CD4-positive, alpha-beta T cell (primary cell): Measurements from ENCODE around the gene PKIG. TPM values are rescaled to one million over a fixed set of nuclear protein-coding genes. Genes with fewer than 3 reads are reported as not detected.
A peak's percentile ranks its signal among the peaks of the same experiment; 100 is the strongest.

ENCODE experiments used
- ATAC-seq: fragments of 200-7000 bp; cut with Tn5 transposase; one replicate; pipeline ENCODE4 v1.10.0; 2022; ENCODE audit warnings: mild to moderate bottlenecking; ENCODE audit not compliant: poor library complexity
- CTCF ChIA-PET: fragments of 350-600 bp; sonication (Branson Sonifier 250); formaldehyde crosslinking; loops from one replicate; lab custom pipeline; 2021; ENCODE audit warnings: antibody characterized with exemption, inconsistent platforms; lab: Charles Lee
- POLR2A ChIA-PET: fragments of 350-600 bp; sonication (Branson Sonifier 250); formaldehyde crosslinking; loops from one replicate; lab custom pipeline; 2021; ENCODE audit warnings: antibody characterized with exemption, inconsistent platforms; lab: Charles Lee
- DNase-seq, 14 experiments: peaks; one replicate each; pipeline ENCODE4 v3.0.0-alpha.2; 2013 to 2020; ENCODE audit warnings: mixed read lengths in 2 of 14
- H3K27ac ChIP-seq, 2 donors: one replicate each; pipeline versions ENCODE4 v1.5.1 to v1.7.0; 2013; ENCODE audit warnings: low read length in 2 of 2, low read depth in 1 of 2, mild to moderate bottlenecking in 1 of 2
- H3K27me3 ChIP-seq, 2 experiments: 1 replicate in 1 of 2; 2 replicates in 1 of 2; pipeline versions ENCODE4 v1.6.1 to v1.7.0; 2013; ENCODE audit warnings: low read length in 2 of 2, control low read depth in 1 of 2, mild to moderate bottlenecking in 1 of 2, moderate library complexity in 1 of 2; ENCODE audit not compliant: insufficient read depth in 2 of 2, control insufficient read depth in 1 of 2
- H3K36me3 ChIP-seq: one replicate; pipeline ENCODE4 v1.6.1; 2013; ENCODE audit warnings: low read length, control low read depth; ENCODE audit not compliant: insufficient read depth
- H3K4me1 ChIP-seq: one replicate; pipeline ENCODE4 v1.6.1; 2013; ENCODE audit warnings: low read length, control low read depth; ENCODE audit not compliant: insufficient read depth
- H3K4me3 ChIP-seq: one replicate; pipeline ENCODE4 v1.5.1; 2013; ENCODE audit warnings: mild to moderate bottlenecking, low read length, moderate library complexity
- H3K9me3 ChIP-seq, 2 experiments: 1 replicate in 1 of 2; 2 replicates in 1 of 2; pipeline versions ENCODE4 v1.6.1 to v1.7.0; 2013; ENCODE audit warnings: low read length in 2 of 2, mild to moderate bottlenecking in 2 of 2, control low read depth in 1 of 2, moderate library complexity in 1 of 2; ENCODE audit not compliant: control insufficient read depth in 1 of 2, insufficient read depth in 1 of 2
- H3K27ac Mint-ChIP-seq: one replicate; pipeline ENCODE4 v1.8.0; 2020; ENCODE audit warnings: mixed read lengths
- H3K27me3 Mint-ChIP-seq: one replicate; pipeline ENCODE4 v1.8.0; 2021; ENCODE audit warnings: mixed read lengths
- H3K36me3 Mint-ChIP-seq: one replicate; pipeline ENCODE4 v1.8.0; 2021; ENCODE audit warnings: low read depth, mixed read lengths
- H3K4me1 Mint-ChIP-seq: one replicate; pipeline ENCODE4 v1.8.0; 2021; ENCODE audit warnings: low read depth, mixed read lengths
- H3K4me3 Mint-ChIP-seq: one replicate; pipeline ENCODE4 v1.8.0; 2020; ENCODE audit warnings: mild to moderate bottlenecking, mixed read lengths
- H3K9me3 Mint-ChIP-seq: one replicate; pipeline ENCODE4 v1.8.0; 2020; ENCODE audit warnings: mixed read lengths
- CTCF ChIP-seq: fragments of 200-600 bp; IDR thresholded peaks from one replicate; pipeline ENCODE4 v1.8.0; 2022; ENCODE audit warnings: antibody characterized with exemption, mild to moderate bottlenecking
- intact Hi-C, 2 experiments: fragments of 100-400 bp; cut with DNase I in 1 of 2; cut with micrococcal nuclease in 1 of 2; formaldehyde crosslinking; loops; one replicate each; pipeline versions ENCODE4 v1.15.1 to v1.9.0; 2023 to 2025; cut with DNase I, micrococcal nuclease
- total RNA-seq, 174 experiments: library from RNA in 2 of 174; stranded (reverse) in 2 of 174; gene quantifications; one replicate each; pipeline ENCODE4 v1.2.3 and lab custom pipeline; 2021 to 2026

PKIG gene
- total RNA-seq, 2 experiments from 2014 or later = 1.7 to 2.4 TPM

GRCh38 chr20:44656448-44656847, 74.1 kb downstream of the PKIG start:
- peaks cover 10% of the 10 kb centered on the region for H3K4me1 ChIP-seq
- no peak overlapping the region for H3K4me3 Mint-ChIP-seq
- no peak for TF ChIP-seq CTCF
- intact Hi-C loops = no loop called here
- peaks cover 5% of the 10 kb centered on the region for H3K4me1 Mint-ChIP-seq
- H3K27ac ChIP-seq = no peak overlapping the region
- no peaks in the 10 kb centered on the region for H3K27me3 ChIP-seq
- DNase-seq (no peak), ATAC-seq (no peak)
- ChIA-PET CTCF (no interaction called here), POLR2A (interaction anchor here (0.9 to 1.2 kb wide), 2 partner anchors 10 to 12 kb away, joined by 3 read pairs; no protein-coding TSS in a partner anchor)
- H3K9me3 Mint-ChIP-seq = no peaks in the 10 kb centered on the region
- H3K36me3 ChIP-seq = no peaks in the 10 kb centered on the region
- H3K9me3 ChIP-seq = peaks cover 0 to 4% of the 10 kb centered on the region in 2 experiments
- peak overlapping the region; percentile 52 for H3K27ac Mint-ChIP-seq
- peaks cover 52% of the 10 kb centered on the region for H3K36me3 Mint-ChIP-seq
- no peaks in the 10 kb centered on the region for H3K27me3 Mint-ChIP-seq
- H3K4me3 ChIP-seq = no peak overlapping the region

GRCh38 chr20:44657875-44658274, 75.5 kb downstream of the PKIG start:
- Histone ChIP-seq H3K36me3 (no peaks in the 10 kb centered on the region), H3K27ac (no peak overlapping the region), H3K27me3 (no peaks in the 10 kb centered on the region), H3K9me3 (peaks cover 0 to 4% of the 10 kb centered on the region in 2 experiments), H3K4me1 (peaks cover 8% of the 10 kb centered on the region), H3K4me3 (no peak overlapping the region)
- Mint-ChIP-seq H3K27me3 (no peaks in the 10 kb centered on the region), H3K27ac (no peak overlapping the region), H3K9me3 (no peaks in the 10 kb centered on the region), H3K4me1 (no peaks in the 10 kb centered on the region), H3K4me3 (no peak overlapping the region), H3K36me3 (peaks cover 55% of the 10 kb centered on the region)
- CTCF ChIA-PET = no interaction called here
- POLR2A ChIA-PET = no interaction called here
- intact Hi-C loops = no loop called here
- ATAC-seq (no peak), DNase-seq (no peak)
- TF ChIP-seq CTCF = no peak

- no peak for TF ChIP-seq CTCF
- H3K4me3 ChIP-seq = no peak overlapping the region
- no peaks in the 10 kb centered on the region for H3K36me3 ChIP-seq
- ATAC-seq (no peak), DNase-seq (no peak)
- peaks cover 48% of the 10 kb centered on the region for H3K36me3 Mint-ChIP-seq
- H3K27me3 Mint-ChIP-seq = no peaks in the 10 kb centered on the region
- no peak overlapping the region for H3K4me3 Mint-ChIP-seq
- H3K27me3 ChIP-seq = no peaks in the 10 kb centered on the region
- H3K9me3 Mint-ChIP-seq = no peaks in the 10 kb centered on the region
- H3K27ac Mint-ChIP-seq = no peak overlapping the region
- no peaks in the 10 kb centered on the region for H3K4me1 Mint-ChIP-seq
- no peaks in the 10 kb centered on the region for H3K4me1 ChIP-seq
- intact Hi-C loops = no loop called here
- H3K27ac ChIP-seq = no peak overlapping the region
- peaks cover 0 to 4% of the 10 kb centered on the region in 2 experiments for H3K9me3 ChIP-seq
- ChIA-PET POLR2A (no interaction called here), CTCF (no interaction called here)
These were observed 76.4 kb downstream of the PKIG start for GRCh38 chr20:44658810-44659209.
